ENCODE measurements around the gene BACE2.
"Not testable (repeated sequence)": the region's sequence is repeated elsewhere in the genome, so short reads cannot be mapped to it uniquely, and the experiment has no call there.

Gene BACE2

DNA sequence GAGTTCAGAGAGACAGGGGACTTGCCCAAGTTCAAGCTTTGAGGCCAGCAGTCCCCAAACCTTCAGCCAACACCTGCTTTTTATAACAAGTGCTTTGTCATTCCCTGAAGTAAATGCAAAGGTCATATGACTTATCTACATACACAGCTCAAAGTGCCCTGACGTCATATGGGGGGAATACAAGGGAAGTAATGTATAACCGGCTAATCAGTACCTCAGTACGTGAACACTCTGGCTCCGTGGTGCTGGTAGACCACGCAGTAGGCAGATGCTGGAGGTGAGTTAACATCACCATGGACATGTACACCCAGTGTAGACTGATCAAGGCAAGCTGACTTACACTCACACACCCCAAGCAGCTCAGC is 60.0 kb downstream of the BACE2 start:
- Mint-ChIP-seq H3K27ac (no peak overlapping the region), H3K4me3 (no peak overlapping the region), H3K4me1 (peaks cover 7% of the 10 kb centered on the region), H3K36me3 (ENCODE audit: low read depth) (no peaks in the 10 kb centered on the region), H3K27me3 (no peaks in the 10 kb centered on the region), H3K9me3 (no peaks in the 10 kb centered on the region)
- DNase-seq (no peak), ATAC-seq (peak; percentile 63)

DNA sequence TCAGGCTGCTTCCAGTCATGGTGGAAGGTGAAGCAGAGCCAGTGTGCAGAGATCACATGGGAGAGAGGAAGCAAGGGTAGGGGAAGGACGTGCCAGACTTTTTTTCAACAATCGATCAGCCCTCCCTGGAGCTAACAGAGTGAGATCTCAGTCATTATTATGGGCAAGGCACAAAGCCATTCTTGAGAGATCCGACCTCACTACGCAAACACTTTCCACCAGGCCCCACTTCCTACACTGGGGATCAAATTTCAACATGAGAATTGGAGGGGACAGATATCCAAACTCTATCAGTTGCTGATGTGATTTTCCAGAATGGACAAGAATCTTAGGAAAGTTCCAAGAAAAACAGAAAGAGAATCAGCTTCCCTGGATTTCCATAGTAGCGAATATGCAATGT is 60.5 kb downstream of the BACE2 start:
- H3K27me3 Mint-ChIP-seq: no peaks in the 10 kb centered on the region
- no peaks in the 10 kb centered on the region for H3K36me3 Mint-ChIP-seq (ENCODE audit: low read depth)
- DNase-seq: no peak
- no peak overlapping the region for H3K4me3 Mint-ChIP-seq
- H3K27ac Mint-ChIP-seq: no peak overlapping the region
- H3K4me1 Mint-ChIP-seq: peaks cover 7% of the 10 kb centered on the region
- no peaks in the 10 kb centered on the region for H3K9me3 Mint-ChIP-seq
- no peak for ATAC-seq

DNA sequence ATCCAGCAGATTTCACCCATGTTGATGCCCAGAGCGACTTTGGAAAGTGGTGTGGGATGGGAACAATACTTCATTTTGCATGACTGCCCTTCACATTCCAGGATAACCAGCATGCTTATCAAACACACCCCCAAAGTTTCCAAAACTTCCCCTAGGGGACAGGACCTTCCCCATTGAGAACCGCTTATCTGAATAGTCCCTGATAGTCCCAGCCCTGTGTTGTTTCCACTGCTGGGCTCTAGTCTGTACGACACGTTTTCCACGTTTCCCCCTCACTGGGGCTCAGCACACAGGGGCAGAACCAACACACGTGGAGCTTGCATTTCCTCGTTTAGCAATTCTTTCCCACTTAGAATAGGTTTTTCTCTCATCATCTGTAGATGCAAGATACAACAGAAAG is 61.0 kb downstream of the BACE2 start:
- H3K4me1 Mint-ChIP-seq: peaks cover 7% of the 10 kb centered on the region
- DNase-seq (no peak), ATAC-seq (no peak)
- H3K27ac Mint-ChIP-seq: no peak overlapping the region
- H3K27me3 Mint-ChIP-seq: no peaks in the 10 kb centered on the region
- H3K36me3 Mint-ChIP-seq (ENCODE audit: low read depth): no peaks in the 10 kb centered on the region
- no peak overlapping the region for H3K4me3 Mint-ChIP-seq
- no peaks in the 10 kb centered on the region for H3K9me3 Mint-ChIP-seq

DNA sequence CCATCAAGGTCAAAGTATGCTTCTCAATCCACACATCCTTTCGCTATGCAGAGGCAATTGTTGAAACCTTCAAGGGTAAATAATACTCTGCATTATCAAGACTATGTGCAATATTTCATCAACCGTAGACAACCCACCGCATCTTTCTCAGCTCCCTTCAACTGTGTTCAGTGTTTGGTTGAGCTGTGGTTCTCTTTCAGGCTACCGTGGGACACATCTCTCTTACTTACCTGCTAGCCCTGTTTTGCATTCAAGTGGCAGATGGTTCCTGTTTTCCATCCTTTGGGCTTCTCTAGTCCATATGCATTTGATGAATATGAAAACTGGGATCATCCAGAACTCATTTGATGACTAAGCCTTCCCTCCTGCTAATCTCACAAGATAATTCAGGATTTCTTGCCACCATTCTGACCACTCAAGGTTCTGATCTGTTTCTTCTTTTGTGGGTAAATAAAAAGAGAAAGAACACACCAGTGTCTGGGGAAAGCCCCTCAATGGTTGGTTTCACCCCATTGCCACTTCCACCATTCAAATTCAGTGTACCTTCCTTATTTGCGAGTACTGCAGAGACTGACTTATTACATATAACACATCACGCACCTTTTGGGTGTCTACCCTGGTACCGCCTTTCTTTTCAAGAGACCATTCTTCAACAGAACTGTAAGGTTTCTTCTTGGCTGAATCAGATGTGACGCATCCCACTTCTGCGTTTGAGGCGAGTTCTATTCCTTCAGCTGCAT is 61.7 kb downstream of the BACE2 start:
- Mint-ChIP-seq H3K27me3 (peaks cover 2% of the 10 kb centered on the region), H3K36me3 (ENCODE audit: low read depth) (no peaks in the 10 kb centered on the region), H3K4me1 (peaks cover 10% of the 10 kb centered on the region), H3K9me3 (no peaks in the 10 kb centered on the region), H3K27ac (no peak overlapping the region), H3K4me3 (no peak overlapping the region)
- DNase-seq: no peak
- ATAC-seq: no peak

DNA sequence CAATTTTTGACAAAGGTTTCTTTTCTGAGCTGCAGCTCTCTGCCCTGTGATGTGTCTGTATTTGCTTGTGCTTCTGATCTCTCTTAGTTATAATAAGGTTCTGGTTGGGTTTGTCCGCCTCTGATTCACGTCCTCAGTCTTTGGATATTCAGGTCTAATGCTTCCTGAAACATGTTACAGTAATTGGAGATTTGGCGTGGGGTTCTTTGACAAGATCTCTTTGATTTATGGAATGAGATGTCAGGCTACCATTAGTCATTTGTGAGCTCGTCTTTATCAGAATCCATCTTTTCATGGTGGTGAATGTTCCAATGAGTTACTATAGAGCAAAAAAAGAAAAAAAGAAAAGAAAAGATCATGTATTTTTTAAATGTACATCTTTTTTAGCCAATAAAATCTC is 62.5 kb downstream of the BACE2 start:
- Mint-ChIP-seq H3K4me3 (no peak overlapping the region), H3K27ac (no peak overlapping the region), H3K9me3 (no peaks in the 10 kb centered on the region), H3K36me3 (ENCODE audit: low read depth) (no peaks in the 10 kb centered on the region), H3K4me1 (peaks cover 10% of the 10 kb centered on the region), H3K27me3 (peaks cover 3% of the 10 kb centered on the region)
- ATAC-seq (no peak), DNase-seq (no peak)

DNA sequence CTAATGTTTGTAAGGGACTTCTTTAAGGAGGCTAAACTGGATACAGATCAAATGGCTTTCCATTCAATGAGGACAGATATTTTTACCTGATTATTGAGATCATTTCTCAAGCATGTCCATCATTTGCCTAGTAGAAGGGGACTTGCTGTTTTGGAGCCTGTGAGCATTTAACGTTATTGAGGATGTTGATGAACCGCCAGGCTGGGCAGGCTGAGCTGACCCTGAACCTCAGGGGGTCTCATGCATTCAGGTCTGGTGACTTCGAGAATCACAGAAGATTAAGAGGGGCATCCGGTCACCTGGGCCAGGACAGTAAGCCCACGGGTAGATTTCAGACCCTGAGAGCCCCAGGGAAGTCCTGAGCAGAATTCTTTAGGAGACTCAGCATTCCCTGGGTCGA is 63.1 kb downstream of the BACE2 start:
- Mint-ChIP-seq H3K27ac (no peak overlapping the region), H3K36me3 (ENCODE audit: low read depth) (no peaks in the 10 kb centered on the region), H3K4me3 (no peak overlapping the region), H3K9me3 (no peaks in the 10 kb centered on the region), H3K4me1 (peaks cover 10% of the 10 kb centered on the region), H3K27me3 (peaks cover 3% of the 10 kb centered on the region)
- ATAC-seq: no peak
- DNase-seq: no peak

DNA sequence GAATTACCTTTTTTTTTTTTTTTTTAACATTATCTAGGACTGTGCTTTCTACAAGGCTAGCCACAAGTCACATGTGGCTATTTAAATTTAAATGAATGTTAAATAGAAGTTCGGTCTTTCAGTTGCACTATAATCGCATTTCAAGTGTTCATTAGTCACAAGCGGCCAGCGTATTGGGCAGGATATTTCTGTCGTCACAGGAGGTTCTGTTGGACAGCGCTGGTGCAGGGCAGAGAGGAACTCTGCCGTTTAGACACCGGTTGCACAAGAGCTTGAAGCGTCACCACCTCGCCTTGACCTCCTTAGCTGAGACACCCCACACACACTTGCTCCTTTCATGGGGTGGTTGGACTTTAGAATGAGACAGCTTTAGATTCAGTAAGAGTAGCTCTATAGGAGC is 64.1 kb downstream of the BACE2 start:
- no peak overlapping the region for H3K4me3 Mint-ChIP-seq
- H3K4me1 Mint-ChIP-seq: peaks cover 10% of the 10 kb centered on the region
- H3K27ac Mint-ChIP-seq: no peak overlapping the region

DNA sequence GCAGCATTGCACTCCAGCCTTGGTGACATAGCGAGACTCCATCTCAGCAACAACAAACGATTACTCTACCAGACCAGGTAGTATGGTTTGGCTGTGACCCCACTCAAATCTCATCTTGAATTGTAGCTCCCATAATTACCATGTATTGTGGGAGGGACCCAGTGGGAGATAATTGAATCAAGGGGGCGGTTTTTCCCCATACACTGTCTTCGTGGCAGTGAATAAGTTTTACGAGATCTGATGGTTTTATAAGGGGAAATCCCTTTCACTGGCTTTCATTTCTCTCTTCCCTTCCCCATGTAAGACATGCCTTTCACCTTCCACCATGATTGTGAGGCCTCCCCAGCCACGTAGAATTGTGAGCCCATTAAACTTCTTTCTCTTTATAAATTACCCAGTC is 66.0 kb downstream of the BACE2 start:
- no peak overlapping the region for H3K4me3 Mint-ChIP-seq
- H3K27ac Mint-ChIP-seq: no peak overlapping the region
- ATAC-seq: no peak
- DNase-seq: no peak
- peaks cover 3% of the 10 kb centered on the region for H3K4me1 Mint-ChIP-seq
- H3K36me3 Mint-ChIP-seq (ENCODE audit: low read depth): no peaks in the 10 kb centered on the region
- H3K9me3 Mint-ChIP-seq: no peaks in the 10 kb centered on the region
- peaks cover 3% of the 10 kb centered on the region for H3K27me3 Mint-ChIP-seq

More for the DNA sequence above, 64.1 kb downstream of the BACE2 start:
- Mint-ChIP-seq H3K36me3 (ENCODE audit: low read depth) (no peaks in the 10 kb centered on the region), H3K27me3 (peaks cover 3% of the 10 kb centered on the region), H3K9me3 (no peaks in the 10 kb centered on the region)
- DNase-seq: no peak
- no peak for ATAC-seq

DNA sequence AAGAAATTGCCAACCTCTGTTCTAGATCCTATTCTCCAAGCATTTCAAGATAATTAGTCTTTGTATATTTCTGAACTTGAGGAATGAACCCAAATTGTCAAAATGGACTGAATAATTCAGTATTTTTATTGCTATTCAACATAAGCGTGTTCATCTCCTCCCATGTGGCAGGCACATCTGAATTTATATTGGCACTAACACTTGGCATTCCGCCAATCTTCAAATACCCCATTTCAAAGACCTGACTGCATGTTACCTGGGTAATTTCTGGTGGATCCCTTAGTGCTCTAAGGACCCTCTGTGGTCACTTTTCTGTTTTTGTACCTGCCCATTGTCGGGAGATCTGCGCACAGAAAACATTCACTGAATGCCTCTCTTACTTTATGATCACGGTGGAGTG is 66.6 kb downstream of the BACE2 start:
- Mint-ChIP-seq H3K4me1 (peaks cover 3% of the 10 kb centered on the region), H3K9me3 (no peaks in the 10 kb centered on the region), H3K4me3 (no peak overlapping the region), H3K27me3 (peaks cover 3% of the 10 kb centered on the region), H3K36me3 (ENCODE audit: low read depth) (no peaks in the 10 kb centered on the region), H3K27ac (no peak overlapping the region)
- ATAC-seq (no peak), DNase-seq (no peak)

DNA sequence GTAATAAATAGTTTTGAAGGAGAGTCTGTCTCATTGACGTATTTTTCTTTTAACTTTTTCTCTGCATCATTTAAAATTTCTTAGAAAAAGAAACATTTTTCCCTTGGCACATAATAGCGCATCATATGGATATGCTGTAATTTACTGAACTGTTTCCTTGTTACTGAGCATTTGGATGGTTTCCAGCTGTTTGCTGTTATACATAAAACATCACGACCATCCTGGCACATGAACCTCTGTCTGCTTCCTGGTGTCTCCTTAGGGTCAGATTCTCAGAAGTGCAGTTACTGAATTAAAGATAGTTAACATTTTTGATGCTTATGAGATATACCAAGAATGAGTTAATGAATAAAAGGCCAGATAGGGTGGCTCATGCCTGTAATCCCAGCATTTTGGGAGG is 67.2 kb downstream of the BACE2 start:
- Mint-ChIP-seq H3K4me1 (peaks cover 3% of the 10 kb centered on the region), H3K27ac (no peak overlapping the region), H3K9me3 (no peaks in the 10 kb centered on the region), H3K4me3 (no peak overlapping the region), H3K36me3 (ENCODE audit: low read depth) (no peaks in the 10 kb centered on the region), H3K27me3 (peaks cover 3% of the 10 kb centered on the region)
- ATAC-seq: no peak
- no peak for DNase-seq

DNA sequence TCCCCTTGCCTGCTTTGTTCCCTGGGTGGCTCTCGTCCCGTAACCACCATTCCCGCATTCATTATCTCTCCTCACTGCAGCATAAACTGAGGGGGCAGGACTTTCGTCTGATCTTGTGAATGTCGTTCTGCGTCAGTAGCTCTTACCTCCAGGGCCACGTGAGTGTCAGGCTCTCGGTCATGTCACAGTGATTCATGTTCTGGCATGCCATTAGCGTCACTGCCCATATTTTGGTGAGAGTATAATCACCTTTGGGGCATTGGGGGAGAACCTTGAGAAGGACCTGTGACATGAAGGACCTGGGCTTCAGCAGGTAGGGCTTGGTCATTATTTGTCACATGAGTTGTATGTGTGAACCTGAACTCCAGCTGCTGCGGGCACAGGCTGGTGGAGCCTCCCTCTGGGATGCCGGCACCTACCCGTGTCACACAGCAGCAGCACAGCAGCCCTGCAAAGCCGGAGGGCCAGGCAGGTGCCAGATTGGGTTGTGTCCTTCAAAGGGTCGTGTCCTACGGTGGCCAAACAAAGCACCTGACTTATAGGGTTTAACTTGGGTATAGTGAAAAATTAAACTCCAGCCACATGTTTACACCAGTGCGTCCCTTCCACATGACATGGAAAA is 68.5 kb downstream of the BACE2 start:
- no peaks in the 10 kb centered on the region for H3K9me3 Mint-ChIP-seq
- no peak for DNase-seq

DNA sequence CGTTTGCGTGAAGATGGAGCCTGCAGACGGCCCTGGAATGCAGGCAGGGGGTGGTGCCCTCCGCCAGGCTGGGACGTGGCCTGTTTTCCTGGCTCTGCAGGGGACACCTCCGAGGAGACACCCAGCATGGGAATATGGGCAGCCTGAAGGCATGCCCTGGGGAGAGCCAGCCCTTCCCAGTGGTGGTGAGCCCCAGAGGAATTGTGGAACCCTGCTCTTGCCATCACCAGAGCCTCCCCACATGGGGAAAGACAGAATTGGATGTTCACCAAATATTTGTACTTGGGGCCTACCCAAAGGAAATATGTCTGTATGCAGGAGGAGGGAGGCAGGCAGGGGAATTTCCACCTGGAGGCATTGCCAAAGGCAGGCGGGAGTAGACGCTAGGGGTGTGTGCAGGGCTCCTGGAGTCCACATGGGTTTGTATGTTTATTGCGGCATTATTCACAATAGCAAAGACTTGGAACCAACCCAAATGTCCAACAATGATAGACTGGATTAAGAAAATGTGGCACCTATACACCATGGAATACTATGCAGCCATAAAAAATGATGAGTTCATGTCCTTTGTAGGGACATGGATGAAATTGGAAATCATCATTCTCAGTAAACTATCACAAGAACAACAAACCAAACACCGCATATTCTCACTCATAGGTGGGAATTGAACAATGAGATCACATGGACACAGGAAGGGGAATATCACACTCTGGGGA is 70.3 kb downstream of the BACE2 start:
- not testable (repeated sequence) for H3K4me1 Mint-ChIP-seq; H3K27ac Mint-ChIP-seq; ATAC-seq; H3K4me3 Mint-ChIP-seq; H3K9me3 Mint-ChIP-seq; H3K36me3 Mint-ChIP-seq (ENCODE audit: low read depth); H3K27me3 Mint-ChIP-seq; DNase-seq

More for the DNA sequence above, 68.5 kb downstream of the BACE2 start:
- H3K36me3 Mint-ChIP-seq (ENCODE audit: low read depth): no peaks in the 10 kb centered on the region
- H3K27ac Mint-ChIP-seq: no peak overlapping the region
- no peak overlapping the region for H3K4me3 Mint-ChIP-seq
- peaks cover 3% of the 10 kb centered on the region for H3K4me1 Mint-ChIP-seq
- no peak for ATAC-seq
- H3K27me3 Mint-ChIP-seq: peaks cover 3% of the 10 kb centered on the region

DNA sequence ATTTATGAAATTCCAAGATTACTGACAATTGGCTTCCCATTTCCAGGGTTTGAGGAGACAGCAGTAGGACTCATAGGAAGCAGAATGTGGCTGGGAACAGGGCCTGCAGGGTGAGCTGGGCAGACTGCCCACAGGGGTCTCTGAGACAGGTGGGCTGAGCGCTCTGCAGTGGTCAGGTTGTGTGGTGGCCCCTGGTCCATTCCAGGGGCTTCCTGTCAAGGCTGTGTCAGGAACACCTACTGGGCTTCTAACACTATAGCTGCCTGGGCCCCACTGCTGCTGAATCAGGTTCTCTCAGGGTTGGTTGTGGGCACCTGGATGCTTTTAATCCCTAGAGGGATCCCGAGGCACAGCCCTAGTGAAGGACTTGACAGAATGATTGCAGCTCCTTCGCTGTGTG is 72.1 kb downstream of the BACE2 start:
- peaks cover 2% of the 10 kb centered on the region for H3K27me3 Mint-ChIP-seq
- no peaks in the 10 kb centered on the region for H3K36me3 Mint-ChIP-seq (ENCODE audit: low read depth)
- H3K4me1 Mint-ChIP-seq: no peaks in the 10 kb centered on the region
- H3K4me3 Mint-ChIP-seq: no peak overlapping the region
- ATAC-seq (no peak), DNase-seq (no peak)
- H3K27ac Mint-ChIP-seq: no peak overlapping the region
- H3K9me3 Mint-ChIP-seq: no peaks in the 10 kb centered on the region

DNA sequence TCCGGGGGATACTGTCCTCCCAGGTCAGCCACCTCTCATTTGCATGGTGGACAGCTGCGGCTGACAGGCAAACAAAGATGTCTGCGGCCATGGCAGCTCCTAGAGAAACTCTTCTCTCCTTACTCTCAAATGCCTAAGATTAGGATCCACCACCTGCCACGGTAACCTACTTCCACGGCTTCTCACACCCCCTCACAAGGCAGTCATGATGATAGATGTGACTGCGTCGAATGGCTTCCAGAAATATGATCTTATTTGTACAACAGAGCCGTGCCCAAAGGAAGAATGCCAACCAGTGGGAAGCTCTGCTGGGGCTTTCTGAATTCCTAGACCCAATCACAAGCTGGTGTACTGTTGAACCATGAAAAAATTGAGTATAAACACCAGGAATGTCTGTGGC is 73.4 kb downstream of the BACE2 start:
- Mint-ChIP-seq H3K4me3 (no peak overlapping the region), H3K9me3 (no peaks in the 10 kb centered on the region), H3K36me3 (ENCODE audit: low read depth) (no peaks in the 10 kb centered on the region), H3K4me1 (no peaks in the 10 kb centered on the region), H3K27me3 (no peaks in the 10 kb centered on the region), H3K27ac (no peak overlapping the region)
- DNase-seq (no peak), ATAC-seq (no peak)

DNA sequence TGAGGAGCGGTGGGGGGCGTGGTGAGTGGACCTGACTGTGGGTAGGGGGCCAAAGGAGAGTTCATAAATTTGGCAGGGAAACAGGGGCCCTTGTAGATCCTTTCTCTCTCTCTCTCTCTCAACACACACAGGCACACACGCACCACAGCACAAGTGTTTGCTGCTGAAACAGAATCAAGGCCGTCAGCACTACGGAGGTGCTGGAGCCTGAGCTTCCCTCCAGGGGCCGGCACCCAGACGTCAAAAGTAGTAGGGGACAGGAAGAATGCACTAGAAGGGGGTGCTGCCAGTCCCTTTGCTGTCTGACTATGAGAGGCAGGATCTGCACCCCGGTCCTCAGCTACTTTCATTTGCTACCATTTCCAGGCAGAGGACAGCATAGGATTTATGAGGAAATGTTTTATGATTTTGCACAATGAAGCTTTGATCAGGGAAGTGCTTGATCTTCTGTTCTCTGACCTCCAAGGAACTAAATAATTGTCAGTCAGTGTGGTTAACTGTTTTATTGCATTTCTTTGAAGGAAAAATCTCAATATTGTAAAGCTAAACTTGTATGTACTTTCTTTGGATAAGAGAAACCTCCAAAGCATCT is 74.4 kb downstream of the BACE2 start:
- H3K27me3 Mint-ChIP-seq: no peaks in the 10 kb centered on the region
- ATAC-seq (no peak), DNase-seq (no peak)
- H3K4me1 Mint-ChIP-seq: no peaks in the 10 kb centered on the region
- no peaks in the 10 kb centered on the region for H3K9me3 Mint-ChIP-seq
- no peaks in the 10 kb centered on the region for H3K36me3 Mint-ChIP-seq (ENCODE audit: low read depth)
- no peak overlapping the region for H3K4me3 Mint-ChIP-seq
- no peak overlapping the region for H3K27ac Mint-ChIP-seq
